HCT116 (cell line): ENCODE measurements around the gene AMOT.

Source experiments
- CTCF ChIP-seq, 3 experiments: fragments of 200-600 bp in 1 of 3; sonication (generic) in 1 of 3; IDR thresholded peaks in 2 of 3; conservative IDR thresholded peaks in 1 of 3; 2 replicates each; pipeline ENCODE4 v1.5.1; 2012 to 2017; ENCODE audit warnings: low read depth in 2 of 3, low read length in 2 of 3, antibody characterized with exemption in 1 of 3, borderline replicate concordance in 1 of 3, control low read depth in 1 of 3, mild to moderate bottlenecking in 1 of 3, mixed read lengths in 1 of 3, mixed run types in 1 of 3, moderate library complexity in 1 of 3; ENCODE audit not compliant: insufficient read depth in 1 of 3
- FOSL1 ChIP-seq: IDR thresholded peaks from 2 replicates; pipeline ENCODE4 v1.6.1; 2012; ENCODE audit warnings: low read depth
- POLR2A ChIP-seq: IDR thresholded peaks from 2 replicates; pipeline ENCODE4 v1.7.0; 2011; ENCODE audit warnings: borderline replicate concordance; ENCODE audit not compliant: insufficient read depth, insufficient read length; ENCODE audit errors: extremely low read depth
- POLR2AphosphoS5 ChIP-seq: IDR thresholded peaks from 2 replicates; pipeline ENCODE4 v1.6.1; 2011; ENCODE audit warnings: mild to moderate bottlenecking, low read depth, low read length, moderate library complexity
- SP1 ChIP-seq: IDR thresholded peaks from 2 replicates; pipeline ENCODE4 v1.6.1; 2012; ENCODE audit warnings: low read depth
- TCF7L2 ChIP-seq: IDR thresholded peaks from 2 replicates; pipeline ENCODE4 v1.7.0; 2011; ENCODE audit warnings: borderline replicate concordance, inconsistent platforms; ENCODE audit not compliant: insufficient read depth, insufficient read length; ENCODE audit errors: extremely low read depth
- YY1 ChIP-seq: IDR thresholded peaks from 2 replicates; pipeline ENCODE4 v1.6.1; 2011; ENCODE audit warnings: low read length, low read depth, moderate library complexity, mild to moderate bottlenecking; ENCODE audit not compliant: insufficient replicate concordance; ENCODE audit errors: extremely low read depth

GRCh38 chrX:112889400-112889799 lies 48.8 kb upstream of the AMOT start:
- TF ChIP-seq TCF7L2, result no peak
- TF ChIP-seq CTCF (IDR thresholded peaks at IDR 0.05 in 2 of 3, conservative IDR thresholded peaks at IDR 0.05 in 1 of 3; ENCODE audit: borderline replicate concordance in 1 of 3, insufficient read depth in 1 of 3, low read depth in 2 of 3, low read length in 2 of 3), result no peak
- no peak for TF ChIP-seq SP1
- no peak for TF ChIP-seq FOSL1
- no peak for TF ChIP-seq YY1
- TF ChIP-seq POLR2A, result no peak
- no peak for TF ChIP-seq POLR2AphosphoS5
